SKM-1 (cell line): ENCODE data around the gene ZNRF2.
A peak's percentile ranks its signal among the peaks of the same experiment; 100 is the strongest.

Source experiments
- DNase-seq: peaks from one replicate; lab custom pipeline; 2025; ENCODE audit not compliant: unreplicated experiment; lab: John Stamatoyannopoulos, UW

Gene ZNRF2

GRCh38 chr7:30321089-30321881 lies 36.9 kb downstream of the ZNRF2 start:
- DNase-seq: no peak

- peak; percentile 25 for DNase-seq
Measured at GRCh38 chr7:30321882-30322192, 37.4 kb downstream of the ZNRF2 start.

GRCh38 chr7:30322271-30323005 lies 38.0 kb downstream of the ZNRF2 start:
- DNase-seq: peak; percentile 54

GRCh38 chr7:30323006-30323355 lies 38.6 kb downstream of the ZNRF2 start:
- DNase-seq: no peak

- DNase-seq: no peak
Measured at GRCh38 chr7:30327813-30328212, 43.4 kb downstream of the ZNRF2 start.

GRCh38 chr7:30328381-30328780 lies 44.0 kb downstream of the ZNRF2 start:
- DNase-seq: no peak

GRCh38 chr7:30329716-30330115 lies 45.3 kb downstream of the ZNRF2 start:
- DNase-seq: no peak

- no peak for DNase-seq
Measured at GRCh38 chr7:30330134-30331111, 46.0 kb downstream of the ZNRF2 start.

GRCh38 chr7:30331338-30331737 lies 46.9 kb downstream of the ZNRF2 start:
- no peak for DNase-seq

GRCh38 chr7:30332549-30332948 lies 48.2 kb downstream of the ZNRF2 start:
- no peak for DNase-seq

GRCh38 chr7:30335763-30336487 lies 51.5 kb downstream of the ZNRF2 start:
- DNase-seq: no peak

- no peak for DNase-seq
Measured at GRCh38 chr7:30344513-30344912, 60.1 kb downstream of the ZNRF2 start.

GRCh38 chr7:30347226-30348082 lies 63.1 kb downstream of the ZNRF2 start:
- no peak for DNase-seq

- peak; percentile 54 for DNase-seq
Measured at GRCh38 chr7:30348083-30348560, 63.7 kb downstream of the ZNRF2 start.

GRCh38 chr7:30349170-30349569 lies 64.8 kb downstream of the ZNRF2 start:
- no peak for DNase-seq

GRCh38 chr7:30349816-30350215 lies 65.4 kb downstream of the ZNRF2 start:
- DNase-seq: no peak

GRCh38 chr7:30351286-30351685 lies 66.9 kb downstream of the ZNRF2 start:
- DNase-seq: no peak

- DNase-seq: no peak
Measured at GRCh38 chr7:30351724-30352123, 67.3 kb downstream of the ZNRF2 start.

GRCh38 chr7:30352169-30352568 lies 67.8 kb downstream of the ZNRF2 start:
- no peak for DNase-seq

GRCh38 chr7:30353532-30353931 lies 69.1 kb downstream of the ZNRF2 start:
- DNase-seq: no peak
